Measurements from ENCODE around the gene AMIGO1.

AMIGO1 gene, protein sequence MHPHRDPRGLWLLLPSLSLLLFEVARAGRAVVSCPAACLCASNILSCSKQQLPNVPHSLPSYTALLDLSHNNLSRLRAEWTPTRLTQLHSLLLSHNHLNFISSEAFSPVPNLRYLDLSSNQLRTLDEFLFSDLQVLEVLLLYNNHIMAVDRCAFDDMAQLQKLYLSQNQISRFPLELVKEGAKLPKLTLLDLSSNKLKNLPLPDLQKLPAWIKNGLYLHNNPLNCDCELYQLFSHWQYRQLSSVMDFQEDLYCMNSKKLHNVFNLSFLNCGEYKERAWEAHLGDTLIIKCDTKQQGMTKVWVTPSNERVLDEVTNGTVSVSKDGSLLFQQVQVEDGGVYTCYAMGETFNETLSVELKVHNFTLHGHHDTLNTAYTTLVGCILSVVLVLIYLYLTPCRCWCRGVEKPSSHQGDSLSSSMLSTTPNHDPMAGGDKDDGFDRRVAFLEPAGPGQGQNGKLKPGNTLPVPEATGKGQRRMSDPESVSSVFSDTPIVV

DNA sequence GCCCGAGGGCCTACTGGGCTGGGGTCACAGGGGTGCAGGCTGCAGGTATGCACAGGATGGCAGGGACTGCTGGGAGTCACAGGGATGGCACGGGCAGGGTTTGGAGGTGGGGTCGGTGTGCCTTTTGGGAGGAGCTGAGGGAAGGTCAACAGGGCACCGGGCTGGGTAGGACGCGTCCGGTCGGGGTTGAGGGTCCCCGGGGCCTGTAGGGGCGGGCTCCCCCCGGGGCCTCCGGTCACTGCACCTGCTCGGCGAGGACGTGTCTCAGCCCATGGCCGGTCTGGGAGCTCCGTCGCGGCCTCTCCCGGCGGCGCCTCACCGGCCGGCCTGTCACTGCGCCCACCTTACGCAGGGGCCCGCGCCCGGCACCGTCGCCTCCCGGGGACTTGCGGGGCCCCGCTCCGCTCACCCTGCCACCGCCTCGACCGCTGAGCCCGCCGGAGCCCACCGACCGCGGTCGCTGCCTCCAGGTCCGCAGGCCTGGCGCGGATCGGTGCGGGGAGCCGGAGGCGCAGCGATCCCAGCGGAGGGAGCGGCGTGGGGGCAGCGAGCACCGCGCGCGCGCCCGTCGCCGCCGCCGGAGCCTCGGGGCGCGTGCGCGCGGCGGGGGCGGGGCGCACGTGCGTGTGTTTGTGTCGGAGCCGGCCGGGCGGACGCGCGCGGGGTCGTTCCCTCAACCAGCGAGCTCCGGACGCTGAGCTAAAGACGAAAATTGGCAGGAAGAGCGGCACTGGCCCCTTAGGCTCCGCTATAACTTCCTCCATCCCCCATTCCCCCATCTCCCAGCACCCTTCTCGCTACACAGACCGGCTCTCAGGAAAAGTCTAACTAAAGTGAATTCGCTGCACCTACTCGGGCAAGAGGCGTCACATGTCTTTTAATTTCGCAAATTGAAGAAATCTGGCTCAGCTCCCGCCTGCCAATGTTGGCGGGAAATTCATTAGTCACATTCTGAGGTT lies at the start of gene AMIGO1:
Gene AMIGO1 (minus strand): TSS at position 552 of the 959 bp plus-strand sequence. CDS start 815 bp downstream, outside the sequence.
- DNase-seq (ENCODE audit: low read depth), result peak; percentile 56

DNA sequence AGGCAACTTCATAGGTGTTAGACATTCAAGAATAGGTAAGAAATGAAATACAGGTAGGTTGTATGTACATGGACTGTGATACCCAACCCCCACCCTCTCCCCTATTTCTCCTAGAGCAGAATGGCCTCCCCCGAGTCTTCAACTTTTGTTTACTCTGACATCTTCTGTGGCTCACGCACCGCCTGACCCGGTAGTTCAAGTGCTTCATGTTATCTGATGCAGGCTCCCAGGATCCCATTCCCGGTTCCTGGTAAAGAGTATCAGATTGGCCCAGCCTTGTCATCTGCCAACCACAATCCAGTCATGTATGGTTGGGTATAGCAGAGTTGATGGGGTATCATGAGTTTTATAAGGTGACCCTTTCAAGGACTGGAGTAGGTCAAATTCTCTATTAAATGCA lies 48.0 kb upstream of the AMIGO1 start:
- DNase-seq (ENCODE audit: low read depth), result no peak

DNA sequence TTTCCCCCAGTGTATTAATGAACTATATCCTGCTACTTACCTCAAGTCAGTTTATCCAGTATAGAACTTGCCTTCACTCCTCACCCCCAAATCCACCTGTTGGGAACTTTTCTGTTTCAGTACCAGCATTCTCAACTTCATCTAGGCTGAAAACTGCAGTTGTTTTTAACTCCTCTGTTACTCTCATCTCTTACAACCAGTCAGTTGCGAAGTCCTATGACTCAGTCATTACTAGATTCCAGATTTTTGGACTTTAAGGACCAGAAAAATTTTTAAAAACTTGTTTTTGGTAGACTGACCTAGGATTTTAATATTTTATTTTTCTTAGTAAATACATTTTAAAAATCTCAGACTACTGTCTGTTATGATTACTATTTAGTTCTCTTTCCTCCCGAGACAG lies 47.0 kb upstream of the AMIGO1 start:
- DNase-seq (ENCODE audit: low read depth), result peak; percentile 14

DNA sequence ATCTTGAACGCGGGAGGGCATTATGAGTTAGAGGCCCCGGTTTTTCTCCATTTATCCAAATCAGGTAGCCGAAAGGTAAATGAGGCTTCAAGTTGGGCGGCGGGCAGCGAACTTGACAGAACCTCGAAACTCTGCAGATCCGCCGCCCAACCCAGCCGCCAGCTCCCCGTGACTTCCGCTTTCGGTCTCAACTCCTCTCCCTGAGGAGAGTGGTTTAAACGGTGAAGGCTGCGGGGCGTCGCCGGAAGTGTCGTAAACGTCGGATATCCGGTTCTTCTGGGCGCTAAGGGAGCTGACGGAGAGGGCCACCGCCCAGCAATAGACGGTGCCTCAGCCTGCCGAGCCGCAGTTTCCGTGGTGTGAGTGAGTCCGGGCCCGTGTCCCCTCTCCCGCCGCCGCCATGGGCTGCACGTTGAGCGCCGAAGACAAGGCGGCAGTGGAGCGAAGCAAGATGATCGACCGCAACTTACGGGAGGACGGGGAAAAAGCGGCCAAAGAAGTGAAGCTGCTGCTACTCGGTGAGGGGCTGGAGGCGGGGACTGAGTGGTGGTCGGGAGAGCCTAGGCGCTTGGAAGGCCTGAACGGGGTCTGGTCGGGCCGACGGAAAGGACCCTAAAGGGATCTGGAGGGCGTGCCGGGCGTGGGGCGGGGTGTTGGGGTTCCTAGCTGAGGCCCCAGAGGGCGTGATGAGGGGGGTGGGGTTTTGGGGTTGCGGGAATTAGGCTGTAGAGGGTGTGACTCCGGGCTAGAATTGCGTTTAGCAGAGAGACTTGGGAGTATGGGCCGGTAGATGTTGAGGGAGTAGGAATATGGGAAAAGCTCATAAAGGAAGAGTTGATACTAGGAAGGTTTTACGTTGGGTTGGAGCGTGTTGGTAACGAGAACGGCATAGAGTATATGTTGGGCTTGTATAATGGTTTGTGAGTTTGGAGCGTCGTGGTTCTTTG lies 39.1 kb upstream of the AMIGO1 start, which contains the start of gene GNAI3:
Gene GNAI3 (plus strand): TSS at position 295 of the 947 bp plus-strand sequence. CDS start 106 bp downstream, at position 401.
- peak; percentile 96 for DNase-seq (ENCODE audit: low read depth)

DNA sequence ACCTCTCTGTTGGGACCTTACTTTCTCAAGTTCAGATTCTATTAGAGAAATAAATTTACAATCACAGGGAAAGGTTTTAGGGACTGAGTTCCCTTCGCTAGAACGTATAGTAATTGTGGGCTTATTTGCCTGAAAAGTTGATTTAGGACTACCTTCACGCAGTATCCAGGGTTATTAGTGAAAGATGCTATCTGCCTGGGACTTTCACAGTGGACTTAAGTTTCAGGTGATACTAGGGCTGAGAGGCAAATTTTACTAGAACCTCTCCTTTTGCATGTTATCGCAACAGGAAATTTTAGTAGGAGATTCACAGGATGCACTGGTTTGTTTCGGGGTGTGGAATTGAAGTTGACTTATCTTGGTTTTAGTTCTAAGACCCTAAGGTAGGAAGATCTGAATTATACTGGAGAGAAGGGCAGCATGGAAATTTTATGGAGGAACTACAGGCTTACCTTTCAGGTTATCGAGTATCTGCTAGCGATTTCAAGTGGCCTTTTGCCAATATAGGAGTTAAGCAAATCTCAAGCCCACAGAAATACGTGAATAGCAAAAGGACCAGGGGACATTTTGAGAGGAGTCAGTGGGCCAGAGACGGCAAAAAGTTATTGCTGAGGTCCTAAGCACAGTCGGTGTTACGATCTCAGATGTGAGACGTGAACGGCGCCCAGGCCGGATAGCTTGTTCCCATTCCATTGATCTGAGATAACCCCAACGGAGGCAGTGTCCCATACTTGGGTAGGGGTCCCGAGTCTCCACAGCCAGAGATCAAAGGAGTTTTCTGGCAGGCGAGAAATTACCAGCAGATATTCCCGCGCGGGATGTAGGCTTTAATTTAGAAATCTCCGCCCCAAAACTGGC lies 38.2 kb upstream of the AMIGO1 start:
- peak; percentile 44 for DNase-seq (ENCODE audit: low read depth)

DNA sequence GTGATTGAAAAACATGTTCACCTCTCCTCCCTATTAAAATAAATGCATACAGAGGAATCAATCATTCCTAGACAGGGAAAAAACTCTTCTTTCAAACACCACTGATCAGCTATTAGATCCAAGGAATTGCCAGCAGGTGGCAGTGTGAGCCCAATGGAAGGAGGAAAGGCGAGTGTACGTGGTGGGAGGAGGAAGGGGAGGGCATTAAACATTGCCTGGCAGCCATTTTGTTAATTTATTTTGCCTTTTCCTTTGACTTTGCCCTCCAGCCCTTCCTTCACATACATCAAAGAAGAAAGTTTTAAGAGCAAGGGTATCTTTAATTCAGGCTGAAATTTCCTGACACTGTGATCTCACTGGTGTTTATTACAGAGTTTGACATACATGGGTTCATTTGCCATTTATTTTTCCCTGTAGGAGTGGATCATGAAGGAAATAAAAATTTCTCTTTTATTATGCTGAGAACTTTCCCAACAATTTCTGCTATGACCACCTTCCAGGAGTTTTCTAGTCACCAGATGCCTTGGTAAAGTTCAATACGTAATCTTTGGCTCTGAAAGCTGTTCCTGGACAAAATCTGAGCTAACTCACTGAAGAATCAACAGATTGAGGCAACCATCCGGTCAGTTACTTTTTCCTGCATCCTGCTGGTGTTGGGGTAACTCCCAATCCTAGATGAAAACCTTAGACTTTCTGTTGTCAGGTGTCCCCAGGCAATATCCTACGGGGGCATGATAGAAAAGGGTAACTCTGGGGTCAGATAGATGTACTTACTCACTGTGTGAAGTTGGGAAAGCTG lies 37.0 kb upstream of the AMIGO1 start:
- peak; percentile 89 for DNase-seq (ENCODE audit: low read depth)

DNA sequence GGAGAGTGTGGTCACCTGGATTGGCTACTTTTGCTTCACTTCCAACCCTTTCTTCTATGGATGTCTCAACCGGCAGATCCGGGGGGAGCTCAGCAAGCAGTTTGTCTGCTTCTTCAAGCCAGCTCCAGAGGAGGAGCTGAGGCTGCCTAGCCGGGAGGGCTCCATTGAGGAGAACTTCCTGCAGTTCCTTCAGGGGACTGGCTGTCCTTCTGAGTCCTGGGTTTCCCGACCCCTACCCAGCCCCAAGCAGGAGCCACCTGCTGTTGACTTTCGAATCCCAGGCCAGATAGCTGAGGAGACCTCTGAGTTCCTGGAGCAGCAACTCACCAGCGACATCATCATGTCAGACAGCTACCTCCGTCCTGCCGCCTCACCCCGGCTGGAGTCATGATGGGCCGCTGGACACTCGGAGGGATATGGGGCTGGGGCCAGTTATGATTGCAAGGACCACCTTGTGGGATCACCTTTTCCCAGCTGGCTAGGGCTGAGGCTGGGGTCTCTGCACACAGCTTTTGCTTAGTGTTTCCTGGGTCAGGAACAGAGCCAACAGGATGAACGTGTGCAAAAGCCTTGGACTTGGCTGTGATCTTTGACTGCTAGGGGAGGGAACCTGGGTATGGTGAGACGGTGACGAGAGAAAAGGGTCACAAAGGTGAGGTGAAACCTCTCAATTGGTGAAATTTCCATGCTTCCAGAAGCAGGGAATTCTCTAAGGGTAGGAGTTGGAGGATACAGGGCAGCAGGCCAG lies 34.6 kb upstream of the AMIGO1 start:
- DNase-seq (ENCODE audit: low read depth), result no peak

DNA sequence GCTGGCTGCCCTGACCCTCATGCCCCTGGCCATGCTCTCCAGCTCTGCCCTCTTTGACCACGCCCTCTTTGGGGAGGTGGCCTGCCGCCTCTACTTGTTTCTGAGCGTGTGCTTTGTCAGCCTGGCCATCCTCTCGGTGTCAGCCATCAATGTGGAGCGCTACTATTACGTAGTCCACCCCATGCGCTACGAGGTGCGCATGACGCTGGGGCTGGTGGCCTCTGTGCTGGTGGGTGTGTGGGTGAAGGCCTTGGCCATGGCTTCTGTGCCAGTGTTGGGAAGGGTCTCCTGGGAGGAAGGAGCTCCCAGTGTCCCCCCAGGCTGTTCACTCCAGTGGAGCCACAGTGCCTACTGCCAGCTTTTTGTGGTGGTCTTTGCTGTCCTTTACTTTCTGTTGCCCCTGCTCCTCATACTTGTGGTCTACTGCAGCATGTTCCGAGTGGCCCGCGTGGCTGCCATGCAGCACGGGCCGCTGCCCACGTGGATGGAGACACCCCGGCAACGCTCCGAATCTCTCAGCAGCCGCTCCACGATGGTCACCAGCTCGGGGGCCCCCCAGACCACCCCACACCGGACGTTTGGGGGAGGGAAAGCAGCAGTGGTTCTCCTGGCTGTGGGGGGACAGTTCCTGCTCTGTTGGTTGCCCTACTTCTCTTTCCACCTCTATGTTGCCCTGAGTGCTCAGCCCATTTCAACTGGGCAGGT lies 33.9 kb upstream of the AMIGO1 start:
- DNase-seq (ENCODE audit: low read depth), result no peak

DNA sequence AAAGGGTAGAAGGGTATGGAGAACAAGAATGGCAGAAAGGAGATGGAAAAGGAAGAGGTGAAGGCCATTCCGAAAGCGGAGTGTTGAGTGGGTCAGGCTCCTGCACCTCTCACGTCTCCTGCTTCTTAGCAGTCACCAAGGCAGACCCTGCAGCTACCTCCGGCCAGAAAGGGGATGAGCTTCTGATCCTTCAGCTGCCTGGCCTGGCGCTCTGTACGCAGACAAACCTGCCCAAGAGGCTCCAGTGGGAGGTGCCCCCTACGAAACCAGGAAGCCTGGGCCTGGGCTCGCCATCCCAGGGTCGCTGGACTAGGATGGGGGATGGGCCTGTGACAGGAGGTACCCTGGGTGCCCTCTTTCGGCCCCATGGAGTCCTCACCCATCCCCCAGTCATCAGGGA lies 33.1 kb upstream of the AMIGO1 start:
- DNase-seq (ENCODE audit: low read depth), result no peak

DNA sequence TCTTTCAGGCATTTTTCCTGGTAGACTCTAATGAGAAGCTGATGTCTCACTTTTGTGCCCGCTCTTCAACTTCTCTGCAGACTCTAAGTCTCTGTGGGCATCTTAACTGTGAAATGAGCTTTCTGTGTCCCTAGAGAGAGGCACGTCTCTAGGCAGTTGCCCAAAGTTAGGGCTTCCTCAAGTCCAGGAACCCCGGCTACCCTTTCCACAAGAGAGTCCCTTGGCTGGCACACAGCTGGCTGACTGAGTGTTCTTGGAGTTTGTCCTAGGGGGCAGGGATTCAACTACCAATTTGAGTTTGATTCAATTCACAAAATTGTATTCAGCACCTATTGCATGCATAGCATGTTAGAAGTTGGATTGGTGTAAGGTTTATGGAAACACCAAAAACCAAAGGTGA lies 31.6 kb upstream of the AMIGO1 start:
- no peak for DNase-seq (ENCODE audit: low read depth)

DNA sequence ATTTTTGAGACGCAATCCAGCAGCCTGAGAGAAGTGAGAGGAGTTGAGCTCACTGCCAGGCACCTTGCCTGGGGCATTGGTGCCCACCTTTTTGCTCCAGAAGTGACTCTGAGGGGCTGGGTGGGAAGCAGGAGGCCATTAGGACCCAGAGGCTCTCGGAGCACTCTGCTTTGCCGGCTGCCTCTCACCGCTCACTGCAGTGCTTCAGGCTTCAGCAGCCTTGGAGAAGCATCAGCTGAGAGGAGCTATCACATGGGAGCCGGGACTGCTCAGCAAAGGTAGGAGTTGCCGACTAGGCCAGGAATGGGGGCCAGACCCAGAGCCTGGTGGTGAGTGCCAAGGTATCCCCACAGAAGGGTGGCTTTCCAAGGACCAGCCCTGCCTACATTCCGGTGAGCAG lies 30.1 kb upstream of the AMIGO1 start, which contains the start of gene GPR61:
Gene GPR61 (plus strand): TSS at position 197 of the 400 bp plus-strand sequence. CDS start 3,151 bp downstream, outside the sequence.
- DNase-seq (ENCODE audit: low read depth), result no peak

DNA sequence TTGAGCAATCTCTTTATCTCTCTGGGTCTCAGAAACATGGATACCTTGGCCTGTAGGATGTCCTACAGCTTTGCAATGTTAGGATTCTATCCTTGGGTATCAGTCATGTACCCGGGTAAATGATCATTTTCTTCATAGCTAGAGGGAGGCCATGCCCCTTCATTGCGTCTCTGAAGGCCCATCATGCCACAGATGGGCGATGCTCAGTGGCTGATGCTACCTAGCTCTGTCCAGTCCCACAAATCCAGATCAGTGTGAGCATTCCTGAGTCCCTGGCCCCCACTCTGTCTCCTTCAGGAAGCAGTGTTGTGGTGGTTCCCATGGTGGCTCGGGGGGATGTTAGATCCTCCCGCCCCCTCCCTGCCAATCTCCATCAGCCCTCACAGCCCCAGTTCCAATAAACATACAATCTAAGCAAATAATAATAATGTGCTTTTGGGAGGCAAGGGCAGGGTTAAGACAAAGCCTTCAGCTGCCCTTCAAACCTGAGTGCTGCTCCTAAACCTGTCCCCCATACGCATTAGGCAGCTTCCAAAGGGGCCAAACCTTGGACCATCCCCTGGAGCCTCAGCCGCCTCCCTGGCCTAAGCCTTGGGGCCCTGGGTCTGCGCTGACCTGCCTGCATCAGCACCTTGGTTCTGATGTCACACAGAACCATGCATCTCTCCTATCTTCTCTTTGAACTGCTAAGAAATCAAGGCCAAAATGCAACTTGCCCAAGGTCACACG lies 29.5 kb upstream of the AMIGO1 start:
- no peak for DNase-seq (ENCODE audit: low read depth)

DNA sequence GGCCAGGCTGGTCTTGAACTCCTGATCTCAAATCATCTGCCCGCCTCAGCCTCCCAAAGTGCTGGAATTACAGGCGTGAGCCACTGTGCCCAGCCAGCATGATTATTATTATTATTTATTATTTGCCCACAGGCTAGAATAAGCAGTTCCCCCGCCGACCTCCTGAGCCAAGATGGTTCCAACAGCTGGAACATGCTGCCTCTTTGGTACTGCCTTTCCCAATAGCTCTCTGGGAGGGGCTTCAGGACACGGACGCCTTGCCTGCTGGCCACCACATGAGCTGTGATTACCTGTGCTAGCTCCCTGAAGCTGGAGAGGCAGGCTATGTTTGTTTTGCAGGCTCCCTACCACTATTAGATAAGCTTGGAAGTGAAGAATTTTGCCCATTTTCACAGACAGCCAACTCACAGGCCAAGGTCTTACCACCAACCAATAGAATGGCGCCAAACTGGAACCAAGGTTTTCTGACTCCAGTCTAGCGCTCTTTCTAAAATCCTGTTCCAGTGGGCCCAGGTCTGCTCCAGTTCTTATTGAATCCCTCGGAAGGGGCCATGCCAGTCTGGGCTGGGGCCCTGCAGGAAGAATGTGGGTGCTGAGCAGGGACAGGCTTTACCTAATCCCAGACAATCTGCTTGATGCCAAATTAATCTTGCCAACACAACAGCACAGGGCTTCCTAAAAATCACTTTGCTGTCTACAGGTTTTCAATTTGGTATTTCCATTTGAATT lies 28.1 kb upstream of the AMIGO1 start:
- no peak for DNase-seq (ENCODE audit: low read depth)

DNA sequence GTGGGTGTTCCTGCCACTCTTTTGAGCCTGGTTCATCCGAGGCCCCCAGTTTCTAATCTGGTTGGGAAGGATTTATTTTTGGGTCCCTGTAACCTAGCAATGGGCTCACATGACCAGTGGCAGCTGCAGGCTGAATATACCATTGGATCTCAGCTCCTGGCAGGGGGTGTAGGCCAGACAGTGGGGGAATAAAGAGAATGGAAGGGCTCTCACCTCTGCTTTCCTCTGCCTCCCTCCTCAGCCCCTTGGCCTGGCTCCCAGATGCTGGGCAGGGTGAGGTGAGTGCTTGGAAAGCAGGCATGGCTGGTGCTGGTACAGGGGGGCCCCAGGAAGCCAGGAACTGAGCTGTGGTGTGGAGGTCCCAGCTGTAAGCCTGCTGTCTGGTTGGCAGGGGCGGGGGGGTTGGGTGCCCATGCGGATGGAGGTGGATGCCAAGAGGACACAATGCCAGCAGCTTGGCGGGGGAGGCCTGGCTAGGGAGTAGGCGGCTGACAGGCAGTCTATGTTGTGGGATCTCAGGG lies 26.5 kb upstream of the AMIGO1 start:
- DNase-seq (ENCODE audit: low read depth), result no peak

DNA sequence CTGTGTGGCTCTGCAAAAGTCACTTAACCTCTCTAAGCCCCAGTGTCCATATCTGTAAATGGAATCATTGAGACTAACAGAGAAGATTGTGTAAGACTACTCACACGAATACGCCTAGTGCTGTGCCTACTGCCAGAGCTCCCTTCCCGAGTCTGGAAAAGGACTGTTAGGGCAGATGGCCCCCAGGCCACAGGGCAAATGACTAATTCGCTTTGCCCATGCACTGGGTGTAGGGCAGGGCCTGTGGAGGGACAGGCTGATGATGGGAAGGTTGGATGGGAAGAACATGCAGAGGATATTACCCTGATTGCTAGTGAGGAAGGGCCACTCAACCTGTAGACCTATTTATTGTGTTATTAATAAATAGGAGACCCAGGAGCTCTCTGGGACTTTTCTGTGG lies 26.0 kb upstream of the AMIGO1 start:
- DNase-seq (ENCODE audit: low read depth), result no peak

DNA sequence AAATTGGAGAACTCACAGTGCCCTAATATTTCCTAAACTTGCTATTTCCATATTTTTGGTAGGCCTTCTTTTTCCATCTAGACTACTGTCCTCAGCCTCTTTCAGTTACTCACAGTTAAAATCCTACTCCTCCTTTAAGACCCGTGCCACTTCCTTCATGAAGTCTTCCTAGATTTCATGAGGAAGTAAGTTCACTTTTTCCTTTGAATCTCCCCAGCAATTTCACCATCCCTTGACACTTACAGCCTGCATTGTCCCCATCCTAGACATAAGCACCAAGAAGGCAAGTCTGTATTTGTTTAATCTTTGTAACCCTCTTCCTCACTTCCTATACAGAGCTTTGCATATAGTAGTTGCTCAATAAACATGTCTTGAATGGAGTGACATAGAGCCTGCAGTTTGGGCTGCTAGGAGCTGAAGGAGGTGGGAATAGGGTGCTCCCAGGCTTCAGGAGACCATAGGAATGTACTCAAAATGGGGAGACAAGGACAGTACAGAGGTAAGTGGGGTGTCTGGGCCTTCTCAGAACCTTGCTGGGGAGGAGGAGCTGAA lies 24.9 kb upstream of the AMIGO1 start:
- DNase-seq (ENCODE audit: low read depth), result no peak
